B cell (primary cell): ENCODE measurements around the gene KRTAP2-3. TPM values are rescaled to one million over a fixed set of nuclear protein-coding genes. Genes with fewer than 3 reads are reported as not detected.

Experiments used
- ATAC-seq: fragments of 200-7000 bp; cut with Tn5 transposase; one replicate; pipeline ENCODE4 v1.10.0; 2021; ENCODE audit warnings: low read depth, mild to moderate bottlenecking, moderate number of reproducible peaks, moderate library complexity
- CTCF ChIA-PET: fragments of 350-600 bp; sonication (Branson Sonifier 250); formaldehyde crosslinking; loops from one replicate; lab custom pipeline; 2021; ENCODE audit warnings: antibody characterized with exemption, inconsistent platforms; lab: Charles Lee
- POLR2A ChIA-PET: fragments of 350-600 bp; sonication (Branson Sonifier 250); formaldehyde crosslinking; loops from one replicate; lab custom pipeline; 2021; ENCODE audit warnings: antibody characterized with exemption; lab: Charles Lee
- DNase-seq: peaks from one replicate; pipeline ENCODE4 v3.0.0; 2013
- H2AFZ ChIP-seq: 2 replicates; pipeline ENCODE4 v1.6.1; 2012; ENCODE audit warnings: mild to moderate bottlenecking, low read depth, low read length; ENCODE audit not compliant: insufficient read depth, poor library complexity, severe bottlenecking
- H3K27ac ChIP-seq, 2 donors: 1 replicate in 1 of 2; 2 replicates in 1 of 2; pipeline ENCODE4 v1.5.1; 2012 to 2013; ENCODE audit warnings: low read length in 2 of 2, mild to moderate bottlenecking in 2 of 2, moderate library complexity in 1 of 2
- H3K27me3 ChIP-seq, 4 experiments: fragments of 200-600 bp in 1 of 4; sonication (generic) in 1 of 4; replicated peaks in 1 of 4; 1 replicate in 2 of 4; 2 replicates in 2 of 4; pipeline versions ENCODE4 v1.6.1 to v1.7.0; 2013 to 2016; ENCODE audit warnings: low read length in 3 of 4, mild to moderate bottlenecking in 2 of 4, mixed read lengths in 1 of 4, moderate library complexity in 1 of 4; ENCODE audit not compliant: insufficient read depth in 4 of 4, control insufficient read depth in 3 of 4; ENCODE audit errors: control extremely low read depth in 1 of 4
- H3K36me3 ChIP-seq, 2 experiments: replicated peaks in 1 of 2; 1 replicate in 1 of 2; 2 replicates in 1 of 2; pipeline versions ENCODE4 v1.6.1 to v1.7.1; 2013; ENCODE audit warnings: low read length in 1 of 2; ENCODE audit not compliant: insufficient read depth in 2 of 2, control insufficient read depth in 1 of 2; ENCODE audit errors: control extremely low read depth in 1 of 2, extremely low read depth in 1 of 2
- H3K4me1 ChIP-seq, 2 donors: fragments of 200-600 bp in 1 of 2; sonication (generic) in 1 of 2; 1 replicate in 1 of 2; 2 replicates in 1 of 2; pipeline versions ENCODE4 v1.5.1 to v1.6.1; 2013 to 2017; ENCODE audit warnings: low read length in 2 of 2; ENCODE audit not compliant: control insufficient read depth in 2 of 2, insufficient read depth in 2 of 2
- H3K4me2 ChIP-seq: replicated peaks from 2 replicates; pipeline ENCODE3; 2012; ENCODE audit warnings: mild to moderate bottlenecking, low read depth, low read length; ENCODE audit not compliant: poor library complexity, severe bottlenecking
- H3K4me3 ChIP-seq, 5 experiments: fragments of 200-600 bp in 1 of 5; sonication (generic) in 1 of 5; 1 replicate in 3 of 5; 2 replicates in 2 of 5; pipeline versions ENCODE4 v1.5.1 to v1.7.0; 2011 to 2016; ENCODE audit warnings: low read length in 4 of 5, mild to moderate bottlenecking in 4 of 5, low read depth in 2 of 5, control low read depth in 1 of 5, moderate library complexity in 1 of 5; ENCODE audit not compliant: insufficient read depth in 1 of 5; ENCODE audit errors: control extremely low read depth in 1 of 5, extremely low read depth in 1 of 5
- H3K79me2 ChIP-seq: fragments of 200-600 bp; sonication (generic); one replicate; pipeline ENCODE4 v1.6.0; 2016; ENCODE audit warnings: low read length; ENCODE audit not compliant: control insufficient read depth, insufficient read depth
- H3K9ac ChIP-seq: fragments of 200-600 bp; sonication (generic); 2 replicates; pipeline ENCODE4 v1.6.1; 2017; ENCODE audit warnings: mild to moderate bottlenecking, low read length, moderate library complexity
- H3K9me3 ChIP-seq, 3 donors: one replicate each; pipeline versions ENCODE4 v1.6.1 to v1.7.1; 2013; ENCODE audit warnings: low read length in 2 of 3; ENCODE audit not compliant: control insufficient read depth in 2 of 3, insufficient read depth in 1 of 3; ENCODE audit errors: control extremely low read depth in 1 of 3
- H4K20me1 ChIP-seq: 2 replicates; pipeline ENCODE4 v1.6.0; 2012; ENCODE audit warnings: mild to moderate bottlenecking, low read length; ENCODE audit not compliant: insufficient read depth, control insufficient read depth, poor library complexity, severe bottlenecking
- H3K27ac Mint-ChIP-seq: one replicate; pipeline ENCODE4 v1.8.0; 2021; ENCODE audit warnings: mixed read lengths
- H3K27me3 Mint-ChIP-seq: one replicate; pipeline ENCODE4 v1.8.0; 2021; ENCODE audit warnings: mixed read lengths
- H3K4me1 Mint-ChIP-seq: one replicate; pipeline ENCODE4 v1.8.0; 2021; ENCODE audit warnings: mixed read lengths
- H3K4me3 Mint-ChIP-seq: one replicate; pipeline ENCODE4 v1.8.0; 2021; ENCODE audit warnings: mixed read lengths
- H3K9me3 Mint-ChIP-seq: one replicate; pipeline ENCODE4 v1.8.0; 2022; ENCODE audit warnings: mixed read lengths; ENCODE audit not compliant: insufficient read depth
- CTCF ChIP-seq: fragments of 200-600 bp; IDR thresholded peaks from one replicate; pipeline ENCODE4 v1.8.0; 2022; ENCODE audit warnings: antibody characterized with exemption, mild to moderate bottlenecking
- EZH2 ChIP-seq: IDR thresholded peaks from 2 replicates; pipeline ENCODE4 v1.6.1; 2012; ENCODE audit warnings: borderline replicate concordance, low read depth, mild to moderate bottlenecking, moderate library complexity, low read length; ENCODE audit not compliant: insufficient read depth, poor library complexity, severe bottlenecking
- WGBS: methylation state at CpG from one replicate; pipeline ENCODE4 v1.1.5; 2013; ENCODE audit warnings: missing lambda C conversion rate; ENCODE audit not compliant: insufficient coverage; 5-methylcytosine and 5-hydroxymethylcytosine counted together
- intact Hi-C: fragments of 100-400 bp; cut with micrococcal nuclease; formaldehyde crosslinking; loops from one replicate; pipeline ENCODE4 v1.10.0; 2022
- polyA plus RNA-seq: library from polyadenylated mRNA; depleted of rRNA; stranded (reverse); fragments of >200 nt; gene quantifications from 2 replicates; pipeline ENCODE4 v1.2.3, GENCODE V29; 2012
- total RNA-seq, 2 donors: library from RNA; stranded (reverse); fragments of 120-200 nt in 1 of 2; gene quantifications; 1 replicate in 1 of 2; 2 replicates in 1 of 2; pipeline versions ENCODE4 v1.2.3 to v1.2.4, GENCODE V29; 2013 to 2022

Gene KRTAP2-3
- total and polyA plus RNA-seq, 2 donors (not counting 1 experiment from before 2014, with no cell fraction given), result not detected

- peaks cover 0 to 3% (median 2%) of the 10 kb centered on the region in 4 experiments for H3K27me3 ChIP-seq
- H3K4me3 ChIP-seq, result no peak overlapping the region
- POLR2A ChIA-PET, result no interaction called here
- H3K9ac ChIP-seq, result no peak overlapping the region
- no peaks in the 10 kb centered on the region for H3K79me2 ChIP-seq
- intact Hi-C loops, result no loop called here
- Mint-ChIP-seq H3K9me3 (peaks cover 11% of the 10 kb centered on the region), H3K27ac (no peak overlapping the region), H3K4me3 (no peak overlapping the region), H3K27me3 (peaks cover 62% of the 10 kb centered on the region), H3K4me1 (no peaks in the 10 kb centered on the region)
- peaks cover 0 to 5% (median 0%) of the 10 kb centered on the region in 3 donors for H3K9me3 ChIP-seq
- CTCF ChIA-PET, result interaction anchor here (0.7 kb wide), 1 partner anchor 297 kb away, joined by 3 read pairs; no protein-coding TSS in a partner anchor
- no peak overlapping the region for H3K27ac ChIP-seq
- TF ChIP-seq EZH2 (no peak), CTCF (no peak)
- H2AFZ ChIP-seq, result no peak overlapping the region
- no CpG with 5 or more reads among the region's 3 CpGs for WGBS
- H4K20me1 ChIP-seq, result no peaks in the 10 kb centered on the region
- H3K4me2 ChIP-seq, result no peak overlapping the region
- H3K4me1 ChIP-seq, result no peaks in the 10 kb centered on the region
- H3K36me3 ChIP-seq, result no peaks in the 10 kb centered on the region
- no peak for DNase-seq
- ATAC-seq, result no peak
Observed at GRCh38 chr17:41024697-41025096, 35.2 kb downstream of the KRTAP2-3 start.

GRCh38 chr17:41020336-41020735 lies 39.6 kb downstream of the KRTAP2-3 start:
- Histone ChIP-seq H3K27me3 (no peaks in the 10 kb centered on the region), H3K4me1 (no peaks in the 10 kb centered on the region), H3K27ac (no peak overlapping the region), H3K4me2 (no peak overlapping the region), H3K9me3 (peaks cover 0 to 5% (median 0%) of the 10 kb centered on the region in 3 donors), H3K9ac (no peak overlapping the region), H2AFZ (no peak overlapping the region), H3K4me3 (no peak overlapping the region), H4K20me1 (no peaks in the 10 kb centered on the region), H3K79me2 (no peaks in the 10 kb centered on the region), H3K36me3 (no peaks in the 10 kb centered on the region)
- intact Hi-C loops, result no loop called here
- no peak overlapping the region for H3K27ac Mint-ChIP-seq
- CTCF ChIA-PET, result interaction anchor here (0.6 kb wide), 1 partner anchor 59 kb away, joined by 3 read pairs; no protein-coding TSS in a partner anchor
- no peaks in the 10 kb centered on the region for H3K4me1 Mint-ChIP-seq
- ATAC-seq (no peak), DNase-seq (no peak)
- TF ChIP-seq EZH2, result no peak
- TF ChIP-seq CTCF, result no peak
- H3K4me3 Mint-ChIP-seq, result no peak overlapping the region
- POLR2A ChIA-PET, result no interaction called here
- H3K9me3 Mint-ChIP-seq, result peaks cover 11% of the 10 kb centered on the region
- peaks cover 39% of the 10 kb centered on the region for H3K27me3 Mint-ChIP-seq
